Lower lobe of right lung (tissue), 2 donors: ENCODE results near the gene TULP1. TPM values are rescaled to one million over a fixed set of nuclear protein-coding genes. Genes with fewer than 3 reads are reported as not detected.

Experiments used
- ATAC-seq, 2 donors: fragments of 200-7000 bp; cut with Tn5 transposase; one replicate each; pipeline ENCODE4 v1.9.1; 2020 to 2022; ENCODE audit warnings: mild to moderate bottlenecking in 2 of 2, moderate library complexity in 2 of 2
- DNase-seq: peaks from one replicate; pipeline ENCODE4 v3.0.0-alpha.2; 2020
- H3K27ac ChIP-seq: fragments of 200-600 bp; one replicate; pipeline ENCODE4 v1.8.0; 2022
- H3K27me3 ChIP-seq: fragments of 200-600 bp; one replicate; pipeline ENCODE4 v1.8.0; 2022; ENCODE audit warnings: low read depth
- H3K36me3 ChIP-seq: fragments of 200-600 bp; one replicate; pipeline ENCODE4 v1.8.0; 2022; ENCODE audit warnings: mild to moderate bottlenecking
- H3K4me1 ChIP-seq: fragments of 200-600 bp; one replicate; pipeline ENCODE4 v1.8.0; 2022
- H3K4me3 ChIP-seq: fragments of 200-600 bp; one replicate; pipeline ENCODE4 v1.8.0; 2022; ENCODE audit warnings: mild to moderate bottlenecking
- H3K9me3 ChIP-seq: fragments of 200-600 bp; one replicate; pipeline ENCODE4 v1.8.0; 2022
- intact Hi-C: fragments of 100-400 bp; cut with DNase I; formaldehyde crosslinking; loops from one replicate; pipeline ENCODE4 v1.11.0; 2022
- total RNA-seq: library from RNA; stranded (reverse); fragmentation: NEBNext Ultra II Directional; extraction: Animal tissue kit (Norgen Biotek cat#: 25700); gene quantifications from one replicate; pipeline ENCODE4 v1.2.1, GENCODE V29; 2021
- TF ChIP-seq, protein P1 (sequence below): fragments of 200-600 bp; IDR thresholded peaks from one replicate; pipeline ENCODE4 v1.8.0; 2022; ENCODE audit warnings: antibody characterized with exemption, mild to moderate bottlenecking
- donor health status: DM: no; HTN: yes; CAD: no; lungs with severe emphysema.

TULP1 gene
- total RNA-seq, 1 donor from 2014 or later, result not detected

GRCh38 chr6:35483893-35484645, 28.6 kb downstream of the TULP1 start:
- DNase-seq (no peak), ATAC-seq (no peak)
- TF ChIP-seq, protein P1, sequence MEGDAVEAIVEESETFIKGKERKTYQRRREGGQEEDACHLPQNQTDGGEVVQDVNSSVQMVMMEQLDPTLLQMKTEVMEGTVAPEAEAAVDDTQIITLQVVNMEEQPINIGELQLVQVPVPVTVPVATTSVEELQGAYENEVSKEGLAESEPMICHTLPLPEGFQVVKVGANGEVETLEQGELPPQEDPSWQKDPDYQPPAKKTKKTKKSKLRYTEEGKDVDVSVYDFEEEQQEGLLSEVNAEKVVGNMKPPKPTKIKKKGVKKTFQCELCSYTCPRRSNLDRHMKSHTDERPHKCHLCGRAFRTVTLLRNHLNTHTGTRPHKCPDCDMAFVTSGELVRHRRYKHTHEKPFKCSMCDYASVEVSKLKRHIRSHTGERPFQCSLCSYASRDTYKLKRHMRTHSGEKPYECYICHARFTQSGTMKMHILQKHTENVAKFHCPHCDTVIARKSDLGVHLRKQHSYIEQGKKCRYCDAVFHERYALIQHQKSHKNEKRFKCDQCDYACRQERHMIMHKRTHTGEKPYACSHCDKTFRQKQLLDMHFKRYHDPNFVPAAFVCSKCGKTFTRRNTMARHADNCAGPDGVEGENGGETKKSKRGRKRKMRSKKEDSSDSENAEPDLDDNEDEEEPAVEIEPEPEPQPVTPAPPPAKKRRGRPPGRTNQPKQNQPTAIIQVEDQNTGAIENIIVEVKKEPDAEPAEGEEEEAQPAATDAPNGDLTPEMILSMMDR, result no peak
- intact Hi-C loops, result no loop called here
- Histone ChIP-seq H3K4me1 (peaks cover 46% of the 10 kb centered on the region), H3K4me3 (no peak overlapping the region), H3K27ac (no peak overlapping the region), H3K36me3 (peaks cover 30% of the 10 kb centered on the region), H3K27me3 (no peaks in the 10 kb centered on the region), H3K9me3 (no peaks in the 10 kb centered on the region)

GRCh38 chr6:35483490-35483889, 29.2 kb downstream of the TULP1 start:
- no peaks in the 10 kb centered on the region for H3K27me3 ChIP-seq
- ATAC-seq (no peak), DNase-seq (no peak)
- peaks cover 34% of the 10 kb centered on the region for H3K36me3 ChIP-seq
- H3K4me3 ChIP-seq, result no peak overlapping the region
- peaks cover 40% of the 10 kb centered on the region for H3K4me1 ChIP-seq
- intact Hi-C loops, result no loop called here
- TF ChIP-seq, protein P1, result no peak
- H3K27ac ChIP-seq, result no peak overlapping the region
- H3K9me3 ChIP-seq, result no peaks in the 10 kb centered on the region

- H3K4me3 ChIP-seq, result no peak overlapping the region
- H3K9me3 ChIP-seq, result no peaks in the 10 kb centered on the region
- DNase-seq, result no peak
- peaks cover 38% of the 10 kb centered on the region for H3K36me3 ChIP-seq
- ATAC-seq, result no peak
- H3K27me3 ChIP-seq, result no peaks in the 10 kb centered on the region
- no peak overlapping the region for H3K27ac ChIP-seq
- intact Hi-C loops, result no loop called here
- TF ChIP-seq, protein P1, result no peak
- peaks cover 36% of the 10 kb centered on the region for H3K4me1 ChIP-seq
These were observed 29.6 kb downstream of the TULP1 start for GRCh38 chr6:35483062-35483461.

DNA sequence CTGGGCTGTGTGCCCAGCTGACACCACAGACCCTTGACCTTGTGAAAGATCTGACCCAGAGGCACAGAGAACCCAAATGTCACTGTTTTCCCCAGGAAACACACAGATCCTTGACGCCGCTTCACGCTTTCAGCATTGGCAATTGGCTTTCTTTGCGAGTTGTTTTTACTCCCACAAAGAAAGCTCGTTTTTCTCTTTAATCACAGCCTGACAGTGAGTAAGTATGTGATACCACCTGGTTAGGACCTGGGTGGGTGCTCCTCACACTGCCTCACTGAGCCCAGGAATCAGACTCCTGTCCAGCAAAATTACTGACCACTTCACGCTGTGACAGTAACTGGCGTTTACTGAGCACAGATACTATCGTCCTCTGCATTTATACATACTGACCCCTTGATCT, 31.5 kb downstream of the TULP1 start:
- H3K4me1 ChIP-seq, result peaks cover 18% of the 10 kb centered on the region
- no peaks in the 10 kb centered on the region for H3K9me3 ChIP-seq
- intact Hi-C loops, result no loop called here
- ATAC-seq (no peak), DNase-seq (no peak)
- H3K4me3 ChIP-seq, result no peak overlapping the region
- H3K27me3 ChIP-seq, result no peaks in the 10 kb centered on the region
- TF ChIP-seq, protein P1, result no peak
- H3K27ac ChIP-seq, result no peak overlapping the region
- H3K36me3 ChIP-seq, result peaks cover 39% of the 10 kb centered on the region

- ATAC-seq (no peak), DNase-seq (no peak)
- no peak overlapping the region for H3K4me3 ChIP-seq
- intact Hi-C loops, result no loop called here
- no peaks in the 10 kb centered on the region for H3K27me3 ChIP-seq
- TF ChIP-seq, protein P1, result no peak
- H3K36me3 ChIP-seq, result peaks cover 47% of the 10 kb centered on the region
- peaks cover 7% of the 10 kb centered on the region for H3K4me1 ChIP-seq
- H3K27ac ChIP-seq, result no peak overlapping the region
- no peaks in the 10 kb centered on the region for H3K9me3 ChIP-seq
These were observed 32.5 kb downstream of the TULP1 start for GRCh38 chr6:35480176-35480575.
